Measurements from ENCODE around the gene ZBTB40. TPM values are rescaled to one million over a fixed set of nuclear protein-coding genes. Genes with fewer than 3 reads are reported as not detected.

ZBTB40 gene
- polyA plus RNA-seq, 3 donors, result 1.1 to 17.8 (median 1.3) TPM

DNA sequence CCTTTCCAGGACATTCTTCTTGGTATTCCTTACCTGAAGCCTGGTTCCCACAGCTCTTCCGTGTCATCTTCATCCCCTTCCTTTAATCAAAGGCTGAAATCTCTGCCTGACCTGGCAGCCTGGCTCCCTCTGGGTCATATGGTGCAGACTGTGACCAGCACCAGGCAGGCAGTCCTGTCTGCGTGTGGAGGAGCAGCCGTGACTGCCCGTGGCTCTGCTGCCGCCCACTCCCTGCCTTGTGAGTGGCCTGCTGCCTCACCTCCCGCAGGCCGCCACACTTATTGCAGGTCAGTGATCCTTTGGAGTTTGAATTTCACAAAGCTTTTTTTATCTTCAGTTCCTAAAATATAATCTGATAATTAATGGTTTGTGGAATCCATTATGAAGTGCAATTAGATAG lies 75.5 kb downstream of the ZBTB40 start:
- no peaks in the 10 kb centered on the region for H3K27me3 ChIP-seq (ENCODE audit: control insufficient read depth in 2 of 2, insufficient read depth in 2 of 2, low read length in 2 of 2)
- 100% methylated on average over 5 of the region's 7 CpGs for WGBS (ENCODE audit: insufficient coverage)
- H3K9me3 Mint-ChIP-seq, result no peaks in the 10 kb centered on the region
- H3K79me2 ChIP-seq (ENCODE audit: insufficient read depth, low read length), result no peaks in the 10 kb centered on the region
- no peaks in the 10 kb centered on the region for H3K4me1 ChIP-seq (ENCODE audit: control insufficient read depth in 1 of 2, insufficient read depth in 2 of 2, low read length in 2 of 2)
- H3K9ac ChIP-seq (ENCODE audit: insufficient read depth, low read length, poor library complexity, severe bottlenecking), result no peak overlapping the region
- no peak overlapping the region for H3K4me3 Mint-ChIP-seq
- TF ChIP-seq, protein P1, sequence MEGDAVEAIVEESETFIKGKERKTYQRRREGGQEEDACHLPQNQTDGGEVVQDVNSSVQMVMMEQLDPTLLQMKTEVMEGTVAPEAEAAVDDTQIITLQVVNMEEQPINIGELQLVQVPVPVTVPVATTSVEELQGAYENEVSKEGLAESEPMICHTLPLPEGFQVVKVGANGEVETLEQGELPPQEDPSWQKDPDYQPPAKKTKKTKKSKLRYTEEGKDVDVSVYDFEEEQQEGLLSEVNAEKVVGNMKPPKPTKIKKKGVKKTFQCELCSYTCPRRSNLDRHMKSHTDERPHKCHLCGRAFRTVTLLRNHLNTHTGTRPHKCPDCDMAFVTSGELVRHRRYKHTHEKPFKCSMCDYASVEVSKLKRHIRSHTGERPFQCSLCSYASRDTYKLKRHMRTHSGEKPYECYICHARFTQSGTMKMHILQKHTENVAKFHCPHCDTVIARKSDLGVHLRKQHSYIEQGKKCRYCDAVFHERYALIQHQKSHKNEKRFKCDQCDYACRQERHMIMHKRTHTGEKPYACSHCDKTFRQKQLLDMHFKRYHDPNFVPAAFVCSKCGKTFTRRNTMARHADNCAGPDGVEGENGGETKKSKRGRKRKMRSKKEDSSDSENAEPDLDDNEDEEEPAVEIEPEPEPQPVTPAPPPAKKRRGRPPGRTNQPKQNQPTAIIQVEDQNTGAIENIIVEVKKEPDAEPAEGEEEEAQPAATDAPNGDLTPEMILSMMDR (IDR thresholded peaks at IDR 0.05), result no peak
- H4K20me1 ChIP-seq (ENCODE audit: insufficient read depth, low read length), result no peaks in the 10 kb centered on the region
- H3K36me3 ChIP-seq (replicated peaks in 1 of 2; ENCODE audit: control insufficient read depth in 1 of 2, insufficient read depth in 2 of 2, low read length in 2 of 2), result peaks cover 48 to 86% of the 10 kb centered on the region in 2 donors
- H3K27me3 Mint-ChIP-seq (ENCODE audit: low read depth in 3 of 3), result no peaks in the 10 kb centered on the region
- H3K27ac Mint-ChIP-seq, result no peak overlapping the region
- no peak overlapping the region for H3K27ac ChIP-seq (ENCODE audit: low read depth in 1 of 2, low read length in 2 of 2)
- H3K9me3 ChIP-seq (replicated peaks in 1 of 2; ENCODE audit: control insufficient read depth in 1 of 2, insufficient read depth in 1 of 2, low read length in 2 of 2), result no peaks in the 10 kb centered on the region
- no peak overlapping the region for H3K4me3 ChIP-seq (replicated peaks in 1 of 3; ENCODE audit: low read depth in 2 of 3, low read length in 3 of 3)
- no peak overlapping the region for H2AFZ ChIP-seq (ENCODE audit: insufficient read depth, low read depth, low read length, poor library complexity, severe bottlenecking)
- no peak overlapping the region for H3K4me2 ChIP-seq (replicated peaks; ENCODE audit: extremely low read depth, low read length, poor library complexity, severe bottlenecking)
- H3K4me1 Mint-ChIP-seq, result peaks cover 2% of the 10 kb centered on the region
- DNase-seq, result no peak
- peaks cover 83 to 86% of the 10 kb centered on the region in 2 donors for H3K36me3 Mint-ChIP-seq
- intact Hi-C loops (cut with micrococcal nuclease), result no loop called here

DNA sequence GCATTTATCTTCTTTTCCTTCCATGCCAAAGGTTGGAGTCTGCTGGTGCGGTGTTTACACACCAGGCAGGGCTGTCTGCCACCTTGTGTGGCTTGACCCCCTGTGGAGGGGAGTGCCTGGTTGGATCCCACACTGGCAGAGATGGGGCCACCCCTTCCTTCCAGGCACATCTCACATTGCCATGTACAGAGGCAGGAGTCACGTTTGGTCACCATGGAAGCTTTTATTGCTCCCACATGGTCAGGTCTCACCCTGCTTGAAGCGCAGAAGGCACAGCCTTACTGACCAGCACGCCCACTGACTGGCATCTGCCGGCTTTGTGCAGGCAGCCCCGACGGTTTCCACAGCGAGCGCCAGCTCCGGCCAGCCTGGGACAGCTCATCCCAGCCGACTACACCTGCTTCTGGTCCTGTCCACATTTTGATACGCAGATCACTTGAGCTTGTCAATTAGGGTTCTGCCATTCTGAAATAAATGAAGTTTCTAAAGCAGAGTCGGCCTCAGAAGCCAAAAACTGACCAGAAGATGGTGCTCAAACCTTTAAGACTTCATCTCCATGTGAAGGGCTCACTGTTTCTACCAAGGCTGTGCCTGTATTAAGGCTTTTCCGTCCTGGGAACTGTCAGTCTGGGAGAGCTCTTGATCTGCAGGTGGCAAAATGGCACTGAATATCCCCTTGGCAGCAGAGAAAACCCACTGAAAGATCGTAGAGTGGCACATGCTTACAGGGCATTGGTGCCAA lies 76.1 kb downstream of the ZBTB40 start:
- H3K27ac Mint-ChIP-seq, result peak overlapping the region in 1 of 7 donors; percentile 64
- Histone ChIP-seq H3K4me3 (replicated peaks in 1 of 3; ENCODE audit: low read depth in 2 of 3, low read length in 3 of 3) (no peak overlapping the region), H3K36me3 (replicated peaks in 1 of 2; ENCODE audit: control insufficient read depth in 1 of 2, insufficient read depth in 2 of 2, low read length in 2 of 2) (peaks cover 44 to 85% of the 10 kb centered on the region in 2 donors), H3K79me2 (ENCODE audit: insufficient read depth, low read length) (no peaks in the 10 kb centered on the region), H4K20me1 (ENCODE audit: insufficient read depth, low read length) (no peaks in the 10 kb centered on the region), H3K4me2 (replicated peaks; ENCODE audit: extremely low read depth, low read length, poor library complexity, severe bottlenecking) (no peak overlapping the region), H3K9me3 (replicated peaks in 1 of 2; ENCODE audit: control insufficient read depth in 1 of 2, insufficient read depth in 1 of 2, low read length in 2 of 2) (no peaks in the 10 kb centered on the region), H3K4me1 (ENCODE audit: control insufficient read depth in 1 of 2, insufficient read depth in 2 of 2, low read length in 2 of 2) (no peaks in the 10 kb centered on the region), H3K9ac (ENCODE audit: insufficient read depth, low read length, poor library complexity, severe bottlenecking) (no peak overlapping the region), H2AFZ (ENCODE audit: insufficient read depth, low read depth, low read length, poor library complexity, severe bottlenecking) (no peak overlapping the region), H3K27ac (ENCODE audit: low read depth in 1 of 2, low read length in 2 of 2) (no peak overlapping the region), H3K27me3 (ENCODE audit: control insufficient read depth in 2 of 2, insufficient read depth in 2 of 2, low read length in 2 of 2) (no peaks in the 10 kb centered on the region)
- TF ChIP-seq, protein P1 (IDR thresholded peaks at IDR 0.05), result no peak
- intact Hi-C loops (cut with micrococcal nuclease), result no loop called here
- 95% methylated on average over 13 of the region's 15 CpGs for WGBS (ENCODE audit: insufficient coverage)
- no peak for DNase-seq
- H3K36me3 Mint-ChIP-seq, result peaks cover 79 to 84% of the 10 kb centered on the region in 2 donors
- H3K27me3 Mint-ChIP-seq (ENCODE audit: low read depth in 3 of 3), result no peaks in the 10 kb centered on the region
- peaks cover 2% of the 10 kb centered on the region for H3K4me1 Mint-ChIP-seq
- H3K9me3 Mint-ChIP-seq, result no peaks in the 10 kb centered on the region
- no peak overlapping the region for H3K4me3 Mint-ChIP-seq
